Sigmoid colon (tissue), 4 donors: ENCODE measurements around the gene SMAD9.

Experiments used
- POLR2A ChIP-seq, 2 donors: fragments of 450-650 bp; IDR thresholded peaks; one replicate each; pipeline ENCODE4 v1.6.1; 2016; ENCODE audit warnings: antibody characterized with exemption in 2 of 2, mild to moderate bottlenecking in 2 of 2, moderate library complexity in 2 of 2
- POLR2AphosphoS5 ChIP-seq, 4 donors: sonication (generic); formaldehyde crosslinking; IDR thresholded peaks; one replicate each; pipeline ENCODE4 v1.6.1; 2017; ENCODE audit warnings: antibody characterized with exemption in 4 of 4
- TF ChIP-seq, protein P1 (sequence below), 4 experiments: fragments of 450-650 bp in 3 of 4; fragments of 200-600 bp in 1 of 4; IDR thresholded peaks; one replicate each; pipeline ENCODE4 v1.5.1; 2016 to 2019; ENCODE audit warnings: antibody characterized with exemption in 4 of 4, mild to moderate bottlenecking in 3 of 4, moderate library complexity in 2 of 4

DNA sequence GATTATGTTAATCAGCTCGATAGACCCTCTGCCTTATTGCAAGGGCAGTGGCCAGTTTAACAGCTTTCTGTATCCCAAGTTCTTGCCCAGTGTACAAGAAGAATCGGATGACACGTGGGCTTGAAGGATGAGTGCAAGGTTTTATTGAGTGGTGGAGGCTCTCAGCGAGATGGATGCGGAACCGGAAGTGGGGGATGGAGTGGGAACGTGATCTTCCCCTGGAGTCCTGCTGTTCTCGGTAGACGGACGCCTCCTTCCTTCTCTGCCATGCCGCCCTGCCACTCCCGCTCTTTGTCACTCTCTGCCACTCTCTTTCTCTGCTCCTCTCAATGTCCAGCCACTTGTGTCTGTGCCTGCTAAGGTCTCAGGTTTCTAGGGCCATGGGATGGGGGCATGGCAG lies 80.1 kb downstream of the SMAD9 start:
- TF ChIP-seq, protein P1, sequence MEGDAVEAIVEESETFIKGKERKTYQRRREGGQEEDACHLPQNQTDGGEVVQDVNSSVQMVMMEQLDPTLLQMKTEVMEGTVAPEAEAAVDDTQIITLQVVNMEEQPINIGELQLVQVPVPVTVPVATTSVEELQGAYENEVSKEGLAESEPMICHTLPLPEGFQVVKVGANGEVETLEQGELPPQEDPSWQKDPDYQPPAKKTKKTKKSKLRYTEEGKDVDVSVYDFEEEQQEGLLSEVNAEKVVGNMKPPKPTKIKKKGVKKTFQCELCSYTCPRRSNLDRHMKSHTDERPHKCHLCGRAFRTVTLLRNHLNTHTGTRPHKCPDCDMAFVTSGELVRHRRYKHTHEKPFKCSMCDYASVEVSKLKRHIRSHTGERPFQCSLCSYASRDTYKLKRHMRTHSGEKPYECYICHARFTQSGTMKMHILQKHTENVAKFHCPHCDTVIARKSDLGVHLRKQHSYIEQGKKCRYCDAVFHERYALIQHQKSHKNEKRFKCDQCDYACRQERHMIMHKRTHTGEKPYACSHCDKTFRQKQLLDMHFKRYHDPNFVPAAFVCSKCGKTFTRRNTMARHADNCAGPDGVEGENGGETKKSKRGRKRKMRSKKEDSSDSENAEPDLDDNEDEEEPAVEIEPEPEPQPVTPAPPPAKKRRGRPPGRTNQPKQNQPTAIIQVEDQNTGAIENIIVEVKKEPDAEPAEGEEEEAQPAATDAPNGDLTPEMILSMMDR (IDR thresholded peaks at IDR 0.05): no peak
- TF ChIP-seq POLR2A (IDR thresholded peaks at IDR 0.05) (no peak), POLR2AphosphoS5 (IDR thresholded peaks at IDR 0.05) (no peak)
